Measurements from ENCODE around the gene PHF21A.
A peak's percentile ranks its signal among the peaks of the same experiment; 100 is the strongest.

Gene PHF21A

DNA sequence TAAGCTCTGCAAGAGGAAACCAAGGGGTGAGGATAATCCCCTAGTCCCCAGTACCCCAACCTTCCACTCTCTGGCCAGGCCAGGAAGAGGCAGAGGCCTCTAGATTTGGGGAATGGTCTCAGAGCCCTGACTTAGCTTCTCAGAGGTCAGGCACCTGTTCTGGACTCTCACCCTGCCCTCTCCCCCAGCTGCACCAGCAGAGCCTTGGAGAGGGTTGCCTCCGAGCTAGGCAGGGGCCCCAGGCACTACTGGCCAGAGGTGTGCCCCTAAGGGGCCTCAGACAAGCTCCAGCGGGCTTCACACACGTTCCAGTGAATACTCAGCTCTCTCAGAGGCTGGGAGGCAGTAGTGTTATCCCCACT lies 222.2 kb downstream of the PHF21A start:
- no peak for ATAC-seq
- TF ChIP-seq, protein P1, sequence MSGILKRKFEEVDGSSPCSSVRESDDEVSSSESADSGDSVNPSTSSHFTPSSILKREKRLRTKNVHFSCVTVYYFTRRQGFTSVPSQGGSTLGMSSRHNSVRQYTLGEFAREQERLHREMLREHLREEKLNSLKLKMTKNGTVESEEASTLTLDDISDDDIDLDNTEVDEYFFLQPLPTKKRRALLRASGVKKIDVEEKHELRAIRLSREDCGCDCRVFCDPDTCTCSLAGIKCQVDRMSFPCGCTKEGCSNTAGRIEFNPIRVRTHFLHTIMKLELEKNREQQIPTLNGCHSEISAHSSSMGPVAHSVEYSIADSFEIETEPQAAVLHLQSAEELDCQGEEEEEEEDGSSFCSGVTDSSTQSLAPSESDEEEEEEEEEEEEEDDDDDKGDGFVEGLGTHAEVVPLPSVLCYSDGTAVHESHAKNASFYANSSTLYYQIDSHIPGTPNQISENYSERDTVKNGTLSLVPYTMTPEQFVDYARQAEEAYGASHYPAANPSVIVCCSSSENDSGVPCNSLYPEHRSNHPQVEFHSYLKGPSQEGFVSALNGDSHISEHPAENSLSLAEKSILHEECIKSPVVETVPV (CRISPR knock-in tag; IDR thresholded peaks at IDR 0.05) = no peak

DNA sequence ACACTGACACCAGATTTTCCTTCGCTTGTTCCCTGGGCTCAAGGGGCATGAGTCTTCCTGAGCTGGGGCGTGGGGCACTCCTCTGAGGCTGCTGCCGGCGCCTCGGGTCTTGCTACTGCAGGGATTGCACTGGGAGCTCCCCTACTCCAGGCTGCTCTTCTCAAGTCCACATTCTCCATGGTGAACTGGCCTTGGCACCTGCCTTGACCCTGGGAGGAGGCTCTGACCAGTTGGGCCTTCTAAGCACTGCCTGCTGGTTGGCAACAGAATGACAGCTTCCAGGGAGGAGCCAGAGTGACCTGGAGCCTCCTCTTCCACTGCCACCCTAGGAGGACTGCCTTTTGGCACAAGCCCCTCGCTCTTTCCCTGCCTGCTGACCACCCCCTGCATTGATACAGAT lies 223.7 kb downstream of the PHF21A start:
- TF ChIP-seq, protein P2, sequence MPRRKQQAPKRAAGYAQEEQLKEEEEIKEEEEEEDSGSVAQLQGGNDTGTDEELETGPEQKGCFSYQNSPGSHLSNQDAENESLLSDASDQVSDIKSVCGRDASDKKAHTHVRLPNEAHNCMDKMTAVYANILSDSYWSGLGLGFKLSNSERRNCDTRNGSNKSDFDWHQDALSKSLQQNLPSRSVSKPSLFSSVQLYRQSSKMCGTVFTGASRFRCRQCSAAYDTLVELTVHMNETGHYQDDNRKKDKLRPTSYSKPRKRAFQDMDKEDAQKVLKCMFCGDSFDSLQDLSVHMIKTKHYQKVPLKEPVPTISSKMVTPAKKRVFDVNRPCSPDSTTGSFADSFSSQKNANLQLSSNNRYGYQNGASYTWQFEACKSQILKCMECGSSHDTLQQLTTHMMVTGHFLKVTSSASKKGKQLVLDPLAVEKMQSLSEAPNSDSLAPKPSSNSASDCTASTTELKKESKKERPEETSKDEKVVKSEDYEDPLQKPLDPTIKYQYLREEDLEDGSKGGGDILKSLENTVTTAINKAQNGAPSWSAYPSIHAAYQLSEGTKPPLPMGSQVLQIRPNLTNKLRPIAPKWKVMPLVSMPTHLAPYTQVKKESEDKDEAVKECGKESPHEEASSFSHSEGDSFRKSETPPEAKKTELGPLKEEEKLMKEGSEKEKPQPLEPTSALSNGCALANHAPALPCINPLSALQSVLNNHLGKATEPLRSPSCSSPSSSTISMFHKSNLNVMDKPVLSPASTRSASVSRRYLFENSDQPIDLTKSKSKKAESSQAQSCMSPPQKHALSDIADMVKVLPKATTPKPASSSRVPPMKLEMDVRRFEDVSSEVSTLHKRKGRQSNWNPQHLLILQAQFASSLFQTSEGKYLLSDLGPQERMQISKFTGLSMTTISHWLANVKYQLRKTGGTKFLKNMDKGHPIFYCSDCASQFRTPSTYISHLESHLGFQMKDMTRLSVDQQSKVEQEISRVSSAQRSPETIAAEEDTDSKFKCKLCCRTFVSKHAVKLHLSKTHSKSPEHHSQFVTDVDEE (CRISPR knock-in tag; IDR thresholded peaks at IDR 0.05) = no peak
- no peak for TF ChIP-seq OSR1 (CRISPR knock-in tag; IDR thresholded peaks at IDR 0.05)
- no peak for TF ChIP-seq ZNF8 (CRISPR knock-in tag; IDR thresholded peaks at IDR 0.05)
- TF ChIP-seq, protein P3, sequence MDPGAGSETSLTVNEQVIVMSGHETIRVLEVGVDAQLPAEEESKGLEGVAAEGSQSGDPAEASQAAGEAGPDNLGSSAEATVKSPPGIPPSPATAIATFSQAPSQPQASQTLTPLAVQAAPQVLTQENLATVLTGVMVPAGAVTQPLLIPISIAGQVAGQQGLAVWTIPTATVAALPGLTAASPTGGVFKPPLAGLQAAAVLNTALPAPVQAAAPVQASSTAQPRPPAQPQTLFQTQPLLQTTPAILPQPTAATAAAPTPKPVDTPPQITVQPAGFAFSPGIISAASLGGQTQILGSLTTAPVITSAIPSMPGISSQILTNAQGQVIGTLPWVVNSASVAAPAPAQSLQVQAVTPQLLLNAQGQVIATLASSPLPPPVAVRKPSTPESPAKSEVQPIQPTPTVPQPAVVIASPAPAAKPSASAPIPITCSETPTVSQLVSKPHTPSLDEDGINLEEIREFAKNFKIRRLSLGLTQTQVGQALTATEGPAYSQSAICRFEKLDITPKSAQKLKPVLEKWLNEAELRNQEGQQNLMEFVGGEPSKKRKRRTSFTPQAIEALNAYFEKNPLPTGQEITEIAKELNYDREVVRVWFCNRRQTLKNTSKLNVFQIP (CRISPR knock-in tag; IDR thresholded peaks at IDR 0.05; ENCODE audit: borderline replicate concordance, low read depth) = no peak
- no peak for TF ChIP-seq ARNTL (CRISPR knock-in tag; IDR thresholded peaks at IDR 0.05; ENCODE audit: borderline replicate concordance, low read depth)
- TF ChIP-seq CSDC2 (CRISPR knock-in tag; IDR thresholded peaks at IDR 0.05) = no peak
- no peak for TF ChIP-seq BACH2 (CRISPR knock-in tag; IDR thresholded peaks at IDR 0.05; ENCODE audit: borderline replicate concordance)
- TF ChIP-seq ZNF565 (CRISPR knock-in tag; conservative IDR thresholded peaks at IDR 0.05; ENCODE audit: low read depth) = no peak
- TF ChIP-seq TOX (CRISPR knock-in tag; IDR thresholded peaks at IDR 0.05; ENCODE audit: borderline replicate concordance) = no peak
- TF ChIP-seq GLIS3 (CRISPR knock-in tag; IDR thresholded peaks at IDR 0.05) = no peak
- no peak for TF ChIP-seq ZFP3 (CRISPR knock-in tag; IDR thresholded peaks at IDR 0.05)
- no peak for TF ChIP-seq SNAI2 (CRISPR knock-in tag; IDR thresholded peaks at IDR 0.05)
- TF ChIP-seq ISL1 (CRISPR knock-in tag; IDR thresholded peaks at IDR 0.05) = no peak
- TF ChIP-seq PPARA (CRISPR knock-in tag; IDR thresholded peaks at IDR 0.05; ENCODE audit: borderline replicate concordance) = no peak
- no peak for TF ChIP-seq ZFP30 (CRISPR knock-in tag; IDR thresholded peaks at IDR 0.05)
- no peak for TF ChIP-seq RARB (CRISPR knock-in tag; IDR thresholded peaks at IDR 0.05)
- no peak for TF ChIP-seq TCF4 (CRISPR knock-in tag; IDR thresholded peaks at IDR 0.05; ENCODE audit: borderline replicate concordance)
- TF ChIP-seq, protein P1 (CRISPR knock-in tag; IDR thresholded peaks at IDR 0.05) = no peak
- TF ChIP-seq ZC3H10 (CRISPR knock-in tag; IDR thresholded peaks at IDR 0.05) = no peak
- no peak for TF ChIP-seq ZNF70 (CRISPR knock-in tag; IDR thresholded peaks at IDR 0.05)
- no peak for ATAC-seq

DNA sequence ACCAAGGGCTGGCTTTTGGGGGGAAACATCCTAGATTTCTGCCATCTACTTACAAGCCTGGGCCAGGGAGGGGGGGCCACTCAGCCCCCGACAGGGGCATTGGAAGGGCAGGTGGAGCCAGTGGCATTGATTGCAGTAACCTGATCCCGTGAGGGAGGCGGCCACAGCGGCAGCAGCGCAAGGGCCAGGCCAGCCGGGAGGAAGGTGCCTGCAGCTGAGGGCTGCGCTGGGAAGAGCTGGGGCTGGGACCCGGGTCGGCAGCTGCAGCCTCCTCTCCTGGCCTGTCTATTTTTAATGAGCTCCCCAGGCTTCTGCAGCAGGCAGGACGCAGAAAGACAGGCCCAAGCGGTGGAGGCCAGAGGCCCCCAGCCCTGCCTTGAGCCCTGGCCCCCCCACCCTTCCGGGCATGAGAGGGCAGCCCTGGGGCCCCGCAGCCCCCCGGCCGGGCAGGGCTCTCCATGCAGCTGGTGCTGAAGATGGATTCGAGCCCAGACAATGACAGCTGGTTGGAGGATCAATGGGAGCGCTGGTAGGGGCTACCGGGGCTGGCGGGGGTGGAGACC lies 224.8 kb downstream of the PHF21A start:
- ATAC-seq = peak; percentile 36
- TF ChIP-seq ARNTL (CRISPR knock-in tag; IDR thresholded peaks at IDR 0.05; ENCODE audit: borderline replicate concordance, low read depth) = no peak
- TF ChIP-seq TCF4 (CRISPR knock-in tag; IDR thresholded peaks at IDR 0.05; ENCODE audit: borderline replicate concordance) = no peak
- TF ChIP-seq ZFP30 (CRISPR knock-in tag; IDR thresholded peaks at IDR 0.05) = no peak
- no peak for TF ChIP-seq SNAI2 (CRISPR knock-in tag; IDR thresholded peaks at IDR 0.05)
- TF ChIP-seq RARB (CRISPR knock-in tag; IDR thresholded peaks at IDR 0.05) = no peak
- TF ChIP-seq BACH2 (CRISPR knock-in tag; IDR thresholded peaks at IDR 0.05; ENCODE audit: borderline replicate concordance) = no peak
- no peak for TF ChIP-seq GLIS3 (CRISPR knock-in tag; IDR thresholded peaks at IDR 0.05)
- TF ChIP-seq, protein P3 (CRISPR knock-in tag; IDR thresholded peaks at IDR 0.05; ENCODE audit: borderline replicate concordance, low read depth) = no peak
- no peak for TF ChIP-seq ZNF8 (CRISPR knock-in tag; IDR thresholded peaks at IDR 0.05)

Data from SK-N-SH treated with all-trans-retinoic acid at 6 μM for 48 hours (cell line).